ENCODE measurements around the gene WSB2.
"Not testable (repeated sequence)": the region's sequence is repeated elsewhere in the genome, so short reads cannot be mapped to it uniquely, and the experiment has no call there.

WSB2 gene

DNA sequence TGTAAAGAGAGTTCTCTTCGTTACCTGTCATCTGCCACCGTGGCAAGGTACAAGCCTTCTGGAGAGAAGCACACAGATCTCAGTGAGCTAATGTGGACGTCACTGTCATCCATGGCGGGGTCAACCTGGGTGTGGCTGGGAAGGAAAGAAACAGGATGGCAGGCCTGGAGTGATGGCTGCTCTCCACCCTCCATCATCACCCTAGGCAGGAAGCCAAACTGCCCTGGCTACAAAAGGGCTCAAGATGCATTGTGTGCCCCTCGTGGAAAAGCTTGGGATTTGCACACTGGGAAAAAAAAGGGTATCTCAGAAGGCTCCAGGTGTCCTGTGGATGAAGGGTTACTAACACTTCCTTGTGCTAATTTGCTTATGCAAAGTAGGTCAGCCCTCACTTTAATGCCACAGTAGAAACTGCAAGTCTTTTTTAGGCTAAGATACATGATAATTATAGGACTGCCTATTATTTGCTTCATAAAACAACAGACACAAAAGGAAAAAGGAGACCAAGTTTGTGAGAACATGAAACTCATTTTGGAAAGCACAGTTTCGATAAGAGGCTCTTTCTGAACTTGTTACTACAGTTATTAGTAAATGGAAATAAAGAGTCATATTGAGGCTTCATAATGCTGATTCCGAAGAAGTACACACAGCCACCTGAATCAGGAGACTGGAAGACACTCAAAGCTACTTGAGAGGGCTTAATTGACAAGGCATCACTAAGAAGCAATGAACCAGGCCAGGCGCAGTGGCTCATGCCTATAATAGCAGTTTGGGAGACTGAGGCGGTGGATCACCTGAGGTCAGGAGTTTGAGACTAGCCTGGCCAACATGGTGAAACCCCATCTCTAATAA, 25.6 kb downstream of the WSB2 start:
- no peak for DNase-seq (ENCODE audit: low read depth)

DNA sequence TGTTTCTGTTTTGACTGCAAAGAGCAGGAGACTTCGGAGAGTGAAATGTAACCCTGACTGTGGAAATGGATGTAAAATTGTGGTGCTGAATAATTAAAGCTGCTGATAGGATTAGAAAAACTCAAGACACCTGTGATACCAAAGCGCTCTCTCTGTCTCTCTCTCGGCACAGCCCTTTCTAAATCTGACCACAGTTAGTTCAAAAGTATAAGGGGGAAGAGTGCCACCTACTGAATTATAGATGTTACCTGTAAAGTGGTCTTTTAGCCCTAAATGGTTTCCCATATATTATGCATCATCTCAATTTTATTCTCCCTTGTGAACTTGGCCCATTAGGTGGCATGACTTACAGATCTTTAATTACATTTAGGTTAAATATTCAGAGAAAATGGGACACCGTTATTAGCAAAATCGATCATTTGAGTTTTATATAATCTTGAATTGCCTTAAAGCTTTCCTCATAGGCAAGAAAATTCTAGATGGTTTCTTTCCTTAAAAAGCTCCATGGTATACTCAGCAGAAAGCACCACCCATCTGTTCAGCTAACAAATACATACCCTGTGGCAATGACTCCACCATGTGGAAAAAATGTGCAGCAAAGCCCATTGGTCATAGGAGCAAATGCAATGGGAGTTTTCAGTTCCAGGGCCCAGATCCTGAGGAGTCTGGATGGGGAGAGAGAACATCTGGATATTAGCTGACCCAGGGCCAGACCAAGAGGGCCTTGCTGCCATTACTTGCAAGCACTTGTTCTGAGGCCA, 26.4 kb downstream of the WSB2 start:
- DNase-seq (ENCODE audit: low read depth): no peak

DNA sequence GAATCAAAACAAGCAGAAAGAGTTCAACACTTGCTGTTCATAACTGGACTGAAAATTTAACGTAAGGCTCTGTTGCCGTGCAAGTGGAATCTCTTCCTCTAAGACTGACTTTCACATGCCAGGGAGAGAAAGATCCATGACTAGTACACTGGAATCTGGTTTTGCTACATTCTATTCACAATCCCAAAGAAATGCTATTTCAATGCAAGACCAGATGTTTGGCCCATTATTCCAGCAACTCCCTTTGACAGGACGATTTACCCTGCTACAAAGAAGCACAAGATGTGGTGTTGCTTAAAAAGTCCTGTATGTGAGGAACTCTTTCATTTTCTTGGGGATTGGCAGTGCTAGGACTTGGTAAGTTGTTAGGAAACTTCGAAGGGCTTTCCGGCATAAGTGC, 27.1 kb downstream of the WSB2 start:
- DNase-seq (ENCODE audit: low read depth): no peak

DNA sequence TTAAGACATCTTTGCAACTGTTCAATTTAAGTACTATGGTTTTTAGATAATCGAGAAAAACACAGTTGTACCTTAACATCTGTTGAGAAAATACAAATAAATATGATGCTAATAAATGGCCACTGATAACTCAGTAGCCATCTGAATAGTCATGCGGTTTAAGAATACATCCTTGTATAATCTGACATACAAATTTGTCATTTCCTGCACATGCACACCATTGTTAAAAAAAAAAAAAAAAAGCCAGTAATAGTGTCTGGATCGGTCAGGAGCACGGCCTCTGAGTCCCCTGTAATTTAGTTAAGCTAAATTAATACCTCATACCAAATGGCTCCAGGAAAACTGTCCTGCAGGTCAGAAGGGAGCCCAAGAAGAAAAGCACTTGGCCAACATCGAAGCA, 27.7 kb downstream of the WSB2 start:
- no peak for DNase-seq (ENCODE audit: low read depth)

DNA sequence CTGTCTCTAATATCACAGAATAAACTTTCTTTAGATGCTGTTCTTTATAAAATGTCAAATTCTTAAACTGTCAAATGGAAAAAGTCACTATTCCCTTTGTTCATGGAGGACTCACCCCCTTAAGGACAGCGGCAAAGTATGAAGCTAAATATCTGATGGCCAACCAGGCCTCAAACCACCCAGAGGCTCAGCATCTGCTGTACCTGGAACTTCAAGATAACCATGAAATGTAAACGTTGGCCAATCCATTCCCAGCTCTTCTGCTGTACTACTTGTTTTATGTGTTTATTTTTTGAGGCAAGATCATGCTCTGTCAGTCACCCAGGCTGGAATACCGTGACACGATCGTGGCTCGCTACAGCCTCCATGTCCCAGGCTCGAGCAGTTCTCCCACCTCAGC, 28.8 kb downstream of the WSB2 start:
- no peak for DNase-seq (ENCODE audit: low read depth)

DNA sequence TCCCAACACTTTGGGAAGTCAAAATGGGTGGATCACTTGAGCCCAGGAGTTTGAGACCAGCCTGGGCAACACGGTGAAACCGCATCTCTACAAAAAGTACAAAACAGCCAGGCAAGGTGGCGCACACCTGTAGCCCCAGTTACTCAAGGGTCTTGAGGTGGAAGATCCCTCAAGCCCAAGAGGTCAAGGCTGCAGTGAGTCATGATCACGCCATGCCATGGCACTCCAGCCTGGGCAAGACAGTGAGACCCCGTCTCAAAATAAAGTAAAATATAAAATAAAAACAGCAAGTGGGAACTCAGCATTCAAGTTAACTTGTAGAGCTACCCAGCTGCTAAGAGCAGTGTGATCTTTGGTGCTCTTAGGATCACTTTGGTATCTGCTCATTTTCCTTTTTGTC, 31.8 kb downstream of the WSB2 start:
- no peak for DNase-seq (ENCODE audit: low read depth)

DNA sequence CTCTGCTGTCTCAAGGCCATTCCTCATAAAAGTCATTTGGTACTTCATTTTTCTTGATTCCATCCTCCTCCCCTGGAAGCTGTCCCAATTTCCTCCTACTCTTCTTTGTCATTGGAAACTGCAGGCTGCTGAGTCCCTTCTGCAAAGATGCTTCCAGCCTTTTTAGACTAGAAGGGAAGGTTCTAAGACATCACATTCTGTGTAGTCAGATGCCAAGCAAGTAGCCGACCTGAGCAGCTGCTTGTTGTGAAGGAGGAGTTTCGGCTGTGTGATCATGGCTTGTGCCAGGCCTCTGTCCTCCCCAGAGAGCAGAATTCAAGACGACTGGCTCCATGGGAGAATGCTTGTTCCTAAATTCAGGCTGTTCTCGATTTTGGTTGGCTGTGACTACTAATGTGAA, 35.8 kb downstream of the WSB2 start:
- DNase-seq (ENCODE audit: low read depth): no peak

DNA sequence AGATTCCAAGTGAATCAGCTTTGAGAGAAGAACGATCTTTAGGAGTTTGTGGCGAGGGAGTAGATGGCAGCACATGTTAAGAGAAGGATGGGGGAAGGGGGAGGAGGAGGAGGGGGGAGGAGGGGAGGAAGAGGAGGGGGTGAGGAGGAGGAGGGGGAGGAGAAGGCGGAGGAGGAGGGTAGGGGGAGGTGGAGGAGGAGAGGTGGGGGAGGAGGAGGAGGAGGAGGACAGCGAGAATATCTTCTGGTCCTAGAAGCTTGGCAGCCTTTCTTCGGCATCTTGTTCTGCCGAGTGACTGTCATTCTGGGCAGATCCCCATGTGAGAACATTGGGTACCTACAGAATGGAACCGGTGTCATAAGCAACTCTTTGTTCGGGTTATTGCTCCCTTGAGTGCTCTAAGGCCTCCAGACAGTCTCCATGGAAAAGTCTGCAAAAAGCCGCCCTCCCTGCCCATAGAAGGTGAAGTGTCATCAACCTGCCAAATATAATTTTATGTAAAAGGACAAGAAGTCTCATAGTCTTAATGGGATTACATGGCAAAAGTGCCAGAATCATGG, 37.6 kb downstream of the WSB2 start:
- DNase-seq (ENCODE audit: low read depth): no peak

DNA sequence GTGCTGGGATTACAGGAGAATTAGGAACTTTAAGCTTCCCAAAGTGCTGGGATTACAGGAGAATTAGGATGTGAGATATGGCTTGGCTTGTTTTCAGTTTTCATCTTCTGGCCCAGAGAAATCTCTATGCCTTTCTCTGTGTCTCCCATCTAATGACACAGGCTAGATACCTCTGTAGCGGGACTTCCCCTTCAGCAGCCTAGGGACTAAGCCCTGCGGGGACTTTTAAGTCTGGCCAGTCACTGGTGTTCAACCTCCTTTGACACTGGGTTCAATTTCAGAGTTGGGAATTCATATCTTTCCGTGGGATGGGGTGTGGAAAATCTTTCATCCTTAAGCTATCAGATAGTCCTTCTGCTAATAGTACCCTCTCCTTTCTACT, 38.3 kb downstream of the WSB2 start:
- no peak for DNase-seq (ENCODE audit: low read depth)

DNA sequence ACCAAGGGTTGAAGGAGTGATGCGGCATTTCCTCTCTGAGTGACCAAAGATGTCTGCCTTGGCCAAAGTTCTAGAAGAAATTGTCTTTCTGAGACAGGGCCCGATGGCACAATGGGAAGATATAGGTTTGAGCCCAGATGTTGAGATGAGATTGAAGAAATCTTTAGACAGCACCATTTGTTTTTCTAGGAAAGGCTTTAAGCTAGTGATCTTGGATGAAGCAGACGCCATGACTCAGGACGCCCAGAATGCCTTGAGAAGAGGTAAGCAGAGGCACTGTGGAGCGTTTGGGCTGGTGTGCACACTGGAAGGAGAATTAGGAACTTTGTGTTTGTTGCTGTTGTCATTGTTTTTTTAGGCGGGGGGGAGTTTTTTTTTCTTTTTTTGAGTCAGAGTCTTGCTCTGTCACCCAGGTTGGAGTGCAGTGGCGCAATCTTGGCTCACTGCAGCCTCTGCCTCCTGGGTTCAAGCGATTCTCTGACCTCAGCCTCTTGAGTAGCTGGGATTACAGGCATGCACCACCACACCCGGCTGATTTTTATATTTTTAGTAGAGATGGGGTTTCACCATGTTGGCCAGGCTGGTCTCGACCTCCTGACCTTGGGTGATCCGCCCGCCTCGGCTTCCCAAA, 38.8 kb downstream of the WSB2 start:
- DNase-seq (ENCODE audit: low read depth): not testable (repeated sequence)

DNA sequence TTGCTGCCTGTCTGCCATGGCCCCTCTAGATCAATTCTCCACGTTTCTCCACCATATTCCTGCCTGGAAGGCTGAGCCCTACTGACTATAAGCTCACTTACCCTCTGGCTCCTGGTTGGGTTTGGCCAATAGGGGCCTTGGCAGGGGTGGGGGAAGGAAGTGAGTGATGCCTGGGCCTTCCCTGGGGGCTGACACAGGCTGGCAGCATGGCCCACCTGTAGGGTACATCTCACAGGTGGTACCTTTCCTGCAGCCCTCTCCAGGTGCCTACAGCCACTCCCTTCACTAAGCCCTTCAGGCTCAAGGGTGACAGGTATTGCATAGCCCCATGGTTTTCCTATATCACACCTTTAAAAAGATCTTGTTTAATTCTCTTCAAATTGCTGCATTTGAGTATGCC, 40.9 kb downstream of the WSB2 start:
- no peak for DNase-seq (ENCODE audit: low read depth)

DNA sequence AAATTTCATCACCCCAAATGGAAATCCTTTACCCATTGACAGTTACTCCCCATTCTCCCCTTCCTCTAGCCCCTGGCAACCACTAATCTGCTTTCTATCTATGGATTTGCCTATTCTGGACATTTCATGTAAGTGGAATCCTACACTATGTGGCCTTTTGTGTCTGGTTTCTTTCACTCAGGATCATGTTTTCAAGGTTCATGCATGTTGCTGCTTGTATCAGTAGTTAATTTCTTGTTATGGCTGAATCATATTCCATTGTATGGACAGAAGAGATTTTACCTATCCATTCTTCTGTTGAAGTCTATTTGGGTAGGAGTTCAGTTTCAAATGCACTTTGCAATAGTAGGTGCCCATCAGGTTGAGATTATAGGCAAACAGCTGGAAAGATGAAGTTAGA, 43.1 kb downstream of the WSB2 start:
- DNase-seq (ENCODE audit: low read depth): no peak

DNA sequence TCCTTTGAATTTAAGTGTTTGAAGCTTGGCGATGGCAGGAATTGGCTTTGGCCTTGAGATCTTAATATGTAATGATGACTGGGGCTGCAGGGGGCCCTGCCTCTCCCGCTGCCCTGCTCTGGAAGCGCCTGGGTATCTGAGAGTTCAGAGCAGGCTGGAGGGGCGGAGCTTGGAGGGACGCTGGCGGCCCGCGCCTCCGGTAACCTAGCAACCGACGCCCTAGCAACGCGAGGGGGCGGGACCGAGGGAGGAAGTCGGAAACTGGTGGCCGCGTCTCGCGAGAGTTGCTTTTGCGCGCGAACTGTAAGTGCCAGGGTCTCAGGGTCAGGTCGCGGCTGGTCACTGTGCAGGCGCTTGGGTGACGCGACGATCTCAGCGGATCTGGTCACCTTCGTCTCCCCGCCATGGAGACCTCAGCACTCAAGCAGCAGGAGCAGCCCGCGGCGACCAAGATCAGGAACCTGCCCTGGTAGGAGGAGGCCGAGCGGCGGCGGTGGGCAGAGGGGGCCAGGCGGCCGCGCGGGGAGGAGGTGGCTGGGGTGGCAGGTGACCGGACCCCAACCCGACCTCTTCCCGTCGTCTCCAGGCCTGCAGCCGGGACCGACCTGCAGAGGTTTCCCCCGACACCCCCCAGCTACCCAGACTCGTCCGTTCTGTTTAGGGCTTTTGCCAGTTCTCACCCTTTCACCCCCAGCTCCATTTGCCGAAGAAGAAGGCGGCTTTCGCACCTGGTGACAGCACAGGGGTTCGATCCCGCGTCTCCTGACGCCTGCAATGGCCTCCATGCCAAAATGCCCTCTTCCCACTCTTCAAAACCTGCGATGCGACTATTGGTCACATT, 44.3 kb downstream of the WSB2 start, which contains the start of gene RFC5:
TSS of gene RFC5 (plus strand) at position 280 of the 841 bp plus-strand sequence. CDS start at position 405, 125 bp downstream.
- peak; percentile 97 for DNase-seq (ENCODE audit: low read depth)

DNA sequence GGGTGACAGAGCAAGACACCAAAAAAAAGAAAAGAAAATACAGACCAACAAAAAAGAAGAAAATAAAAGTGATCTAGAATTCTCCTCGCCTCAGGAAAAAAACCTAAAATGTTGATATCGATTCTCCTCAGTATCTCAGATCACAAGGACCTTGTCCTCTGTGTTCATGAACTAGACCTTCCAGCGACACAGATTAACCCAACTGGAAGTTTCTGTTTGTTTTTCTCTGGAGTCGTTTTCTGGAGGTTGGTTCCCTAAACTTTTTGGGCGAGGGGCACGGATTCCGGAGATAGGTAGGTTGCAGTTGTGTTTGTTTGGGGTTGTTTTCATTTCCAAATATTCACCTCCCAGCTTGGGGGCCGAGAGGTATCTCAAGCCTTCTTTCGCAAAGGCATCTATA, 45.0 kb downstream of the WSB2 start:
- DNase-seq (ENCODE audit: low read depth): no peak

DNA sequence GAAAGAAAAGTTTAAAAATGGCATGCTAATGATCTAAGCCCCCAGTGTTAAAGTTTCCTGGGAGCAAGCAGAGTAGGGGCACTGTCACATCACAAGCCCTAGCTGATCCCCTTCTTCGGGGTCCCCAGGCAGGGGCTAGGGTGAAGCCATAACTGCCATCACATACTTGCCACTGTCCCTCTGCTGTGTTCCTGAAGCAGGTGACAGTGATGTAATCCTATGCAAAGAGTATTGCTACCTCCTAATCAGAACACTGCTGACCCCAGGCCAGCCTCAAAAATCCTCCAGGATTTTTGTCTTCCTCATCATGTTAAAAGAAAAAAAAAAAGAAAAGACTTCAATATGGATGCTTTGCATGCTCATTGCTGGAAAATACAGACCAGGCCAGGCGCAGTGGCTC, 45.7 kb downstream of the WSB2 start:
- DNase-seq (ENCODE audit: low read depth): no peak

DNA sequence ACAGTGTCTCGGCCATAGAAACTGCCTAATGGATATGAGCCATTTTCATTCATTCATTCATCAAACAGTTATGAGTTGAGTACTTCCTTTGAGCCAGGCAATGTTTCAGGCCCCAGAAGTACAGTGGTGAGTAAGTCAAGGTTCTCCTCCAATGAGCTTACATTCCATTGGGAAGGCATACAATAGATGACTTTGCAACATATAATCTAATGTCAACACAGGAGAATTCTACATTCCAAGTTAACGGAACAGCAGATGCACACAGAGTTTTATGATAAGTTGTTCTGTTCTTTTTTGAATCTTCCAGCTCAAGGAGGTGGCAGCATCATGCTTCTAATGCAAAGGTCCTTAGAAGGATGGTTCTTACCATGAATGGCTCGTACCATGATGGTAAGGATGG, 47.7 kb downstream of the WSB2 start:
- no peak for DNase-seq (ENCODE audit: low read depth)

DNA sequence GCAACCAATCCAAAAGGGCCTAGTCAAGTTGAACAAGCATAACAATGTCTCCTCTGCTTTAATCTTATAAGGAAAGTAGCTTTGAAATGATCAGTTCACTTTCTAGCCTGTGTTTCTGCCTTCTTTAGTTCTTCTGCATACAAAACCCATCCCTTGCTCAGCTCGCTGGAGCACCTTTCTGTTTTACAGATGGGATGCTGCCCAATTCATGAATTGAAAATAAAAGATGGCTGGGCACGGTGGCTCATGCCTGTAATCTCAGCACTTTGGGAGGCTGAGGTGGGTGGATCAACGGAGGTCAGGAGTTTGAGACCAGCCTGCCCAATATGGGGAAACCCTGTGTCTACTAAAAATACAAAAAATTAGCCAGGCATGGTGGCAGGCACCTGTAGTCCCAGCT, 49.0 kb downstream of the WSB2 start:
- no peak for DNase-seq (ENCODE audit: low read depth)

DNA sequence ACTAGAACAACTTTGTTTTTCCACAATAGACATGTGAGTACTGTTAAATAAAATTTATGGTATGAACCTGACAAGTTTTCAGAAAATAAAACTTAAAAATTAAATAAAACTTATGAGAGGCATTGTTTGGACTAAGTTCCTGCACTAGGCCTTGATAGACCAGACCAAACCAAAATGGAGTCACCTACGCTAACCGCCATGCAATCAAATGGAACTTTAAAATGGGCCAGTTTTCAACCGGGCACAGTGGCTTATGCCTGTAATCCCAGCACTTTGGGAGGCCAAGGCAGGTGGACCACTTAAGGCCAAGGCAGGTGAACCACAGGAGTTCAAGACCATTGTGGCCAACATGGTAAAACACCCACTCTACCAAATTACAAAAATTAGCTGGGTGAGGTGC, 49.6 kb downstream of the WSB2 start:
- DNase-seq (ENCODE audit: low read depth): no peak

DNA sequence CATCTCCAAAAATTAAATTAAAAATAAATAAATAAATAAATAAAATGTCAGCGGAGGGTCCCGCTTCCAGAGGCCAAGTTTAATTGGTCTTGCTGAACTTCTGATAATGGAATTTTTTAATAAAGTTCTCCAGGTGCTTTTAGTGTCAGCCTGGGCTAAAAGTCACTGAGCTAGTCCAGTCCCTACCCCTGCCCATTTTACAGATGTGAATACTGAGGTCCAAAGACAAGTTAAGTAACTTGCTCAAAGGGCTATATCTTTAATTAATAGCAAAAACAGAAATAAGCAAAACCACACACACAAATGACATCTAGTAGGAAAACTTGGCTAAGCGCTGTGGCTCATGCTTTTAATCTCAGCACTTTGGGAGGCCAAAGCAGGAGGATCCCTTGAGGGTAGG, 50.1 kb downstream of the WSB2 start:
- DNase-seq (ENCODE audit: low read depth): no peak

DNA sequence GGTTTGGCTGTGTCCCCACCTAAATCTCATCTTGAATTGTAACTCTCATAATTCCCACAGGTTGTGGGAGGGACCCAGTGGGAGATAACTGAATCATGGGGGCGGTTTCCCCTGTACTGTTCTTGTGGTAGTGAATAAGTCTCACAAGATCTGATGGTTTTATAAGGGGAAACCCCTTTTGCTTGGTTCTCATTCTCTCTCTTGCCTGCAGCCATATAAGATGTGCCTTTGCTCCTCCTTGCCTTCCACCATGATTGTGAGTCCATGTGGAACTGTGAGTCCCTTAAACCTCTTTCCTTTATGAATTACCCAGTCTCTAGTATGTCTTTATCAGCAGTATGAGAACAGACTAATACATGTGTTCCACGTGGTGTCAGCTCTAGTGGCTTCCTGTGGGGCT, 61.2 kb downstream of the WSB2 start:
- DNase-seq (ENCODE audit: low read depth): not testable (repeated sequence)

DNA sequence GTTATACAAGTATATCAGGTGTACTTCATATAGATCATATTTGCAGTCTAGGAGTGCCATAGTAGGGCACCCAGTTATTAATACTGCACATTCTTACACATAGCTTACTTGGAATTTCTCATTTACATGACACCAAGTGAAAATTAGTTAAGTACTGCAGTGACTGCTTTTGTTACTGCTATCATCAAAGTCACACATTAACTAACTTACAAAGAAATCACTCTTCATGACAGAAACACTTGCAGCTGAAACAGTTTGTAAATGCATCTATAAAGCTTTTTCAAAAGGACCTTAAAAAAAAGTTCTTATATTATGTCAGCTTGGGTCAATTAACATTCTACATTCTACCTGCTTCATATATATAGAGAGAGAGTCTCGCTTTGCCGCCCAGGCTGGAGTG, 62.3 kb downstream of the WSB2 start:
- DNase-seq (ENCODE audit: low read depth): no peak

All from T follicular helper cell (primary cell).